ENCODE measurements around the gene VTI1A. TPM values are rescaled to one million over a fixed set of nuclear protein-coding genes. Genes with fewer than 3 reads are reported as not detected.

VTI1A gene
- total and polyA plus RNA-seq, 2 of the 8 experiments (the other 6 are each of a cell fraction or from before 2014, with no cell fraction given) = 6.0 to 20.0 TPM

GRCh38 chr10:112424651-112425050, 22.4 kb upstream of the VTI1A start:
- H3K18ac ChIP-seq (ENCODE audit: extremely low read depth, low read length) = no peak overlapping the region
- POLR2A ChIA-PET (ENCODE audit: partially characterized antibody) = no interaction called here
- peaks cover 0 to 5% (median 0%) of the 10 kb centered on the region in 4 experiments; a peak in 2 of 8 replicates for H3K36me3 ChIP-seq (ENCODE audit: control insufficient read depth in 2 of 4, insufficient read depth in 4 of 4, low read length in 3 of 4)
- DNase-seq (ENCODE audit: low read depth in 1 of 2, low spot score in 2 of 2) = no peak
- no peak overlapping the region for H3K27ac ChIP-seq (ENCODE audit: low read depth, low read length)
- H3K4me2 ChIP-seq (ENCODE audit: insufficient read depth in 1 of 2, low read depth in 2 of 2, low read length in 2 of 2) = no peak overlapping the region
- no peak overlapping the region for H2BK12ac ChIP-seq (ENCODE audit: low read depth, low read length)
- no peaks in the 10 kb centered on the region for H3K4me1 ChIP-seq (replicated peaks in 1 of 4; ENCODE audit: control insufficient read depth in 3 of 4, insufficient read depth in 4 of 4, low read length in 3 of 4)
- no peak overlapping the region for H2BK15ac ChIP-seq (ENCODE audit: low read length)
- no peak overlapping the region for H2BK120ac ChIP-seq (replicated peaks; ENCODE audit: low read depth, low read length)
- H3K14ac ChIP-seq (ENCODE audit: insufficient read length) = no peak overlapping the region
- H2AK5ac ChIP-seq (ENCODE audit: low read depth, low read length) = no peak overlapping the region
- no peaks in the 10 kb centered on the region for H3K79me1 ChIP-seq (ENCODE audit: low read depth, low read length)
- H2BK20ac ChIP-seq (ENCODE audit: low read length) = no peak overlapping the region
- H4K91ac ChIP-seq (replicated peaks; ENCODE audit: insufficient read length, low read length) = no peak overlapping the region
- FAIRE-seq = no peak
- H3K23ac ChIP-seq (ENCODE audit: insufficient read length) = no peak overlapping the region
- H3K56ac ChIP-seq (replicated peaks; ENCODE audit: insufficient read length, low read depth, low read length) = no peak overlapping the region
- no peak overlapping the region for H3K4me3 ChIP-seq (ENCODE audit: extremely low read depth in 1 of 4, insufficient read depth in 2 of 4, low read depth in 3 of 4, low read length in 4 of 4)
- H3K9me3 ChIP-seq (ENCODE audit: insufficient read depth in 2 of 2, low read depth in 1 of 2, low read length in 1 of 2) = no peaks in the 10 kb centered on the region
- CTCF ChIA-PET (ENCODE audit: partially characterized antibody) = interaction anchor here (1.0 to 3.8 kb wide), 5 partner anchors 10 to 116 kb away, joined by 3 to 21 read pairs (median 4); no protein-coding TSS in a partner anchor
- no peak overlapping the region for H4K8ac ChIP-seq (ENCODE audit: extremely low read depth, insufficient read depth, low read length)
- no peak overlapping the region for H2AFZ ChIP-seq (ENCODE audit: low read length)
- H4K5ac ChIP-seq (ENCODE audit: insufficient read length, low read depth, low read length) = no peak overlapping the region
- no peaks in the 10 kb centered on the region for H3K79me2 ChIP-seq (ENCODE audit: control insufficient read depth in 1 of 2, insufficient read depth in 2 of 2, low read length in 2 of 2)
- no peaks in the 10 kb centered on the region for H3K27me3 ChIP-seq (replicated peaks in 1 of 4; ENCODE audit: control insufficient read depth in 3 of 4, extremely low read depth in 1 of 4, insufficient read depth in 3 of 4, low read length in 3 of 4)
- H3K4ac ChIP-seq (replicated peaks; ENCODE audit: insufficient read length, low read depth, low read length) = no peak overlapping the region
- 84% methylated on average over 2 of the region's 2 CpGs; no CpG with 5 or more reads in 1 of the 2 experiments for WGBS, 2 experiments (ENCODE audit: extremely low coverage in 1 of 2, insufficient coverage in 1 of 2, insufficient read length in 1 of 2, insufficient replicate concordance in 2 of 2, low coverage in 1 of 2, low lambda C conversion rate in 2 of 2, missing lambda C conversion rate in 1 of 2)
- no peaks in the 10 kb centered on the region for H3K23me2 ChIP-seq (ENCODE audit: low read depth, low read length)
- H2BK5ac ChIP-seq (ENCODE audit: low read depth, low read length) = no peak overlapping the region
- no peak overlapping the region for H3K9ac ChIP-seq (replicated peaks in 1 of 4; ENCODE audit: extremely low read depth in 1 of 4, low read depth in 3 of 4, low read length in 3 of 4)
- H4K20me1 ChIP-seq (replicated peaks in 1 of 2; ENCODE audit: control insufficient read depth in 1 of 2, insufficient read depth in 2 of 2, low read length in 2 of 2) = no peaks in the 10 kb centered on the region
- TF ChIP-seq RFX5 (IDR thresholded peaks at IDR 0.05; ENCODE audit: borderline replicate concordance, low read depth, low read length) = no peak
- no peak for TF ChIP-seq ATF2 (IDR thresholded peaks at IDR 0.05; ENCODE audit: low read length)
- TF ChIP-seq GTF2F1 (IDR thresholded peaks at IDR 0.05; ENCODE audit: borderline replicate concordance, low read depth, low read length) = no peak
- TF ChIP-seq SIN3A (conservative IDR thresholded peaks at IDR 0.05 in 1 of 2, IDR thresholded peaks at IDR 0.05 in 1 of 2; ENCODE audit: low read depth in 1 of 2, low read length in 2 of 2) = no peak
- TF ChIP-seq KDM5A (IDR thresholded peaks at IDR 0.05; ENCODE audit: low read length) = no peak
- no peak for TF ChIP-seq RXRA (IDR thresholded peaks at IDR 0.05; ENCODE audit: insufficient read depth, low read depth, low read length)
- TF ChIP-seq SRF (IDR thresholded peaks at IDR 0.05; ENCODE audit: low read depth, low read length) = no peak
- no peak for TF ChIP-seq CTCF (IDR thresholded peaks at IDR 0.05; ENCODE audit: control extremely low read depth in 1 of 3, insufficient read depth in 1 of 3, low read depth in 1 of 3, low read length in 3 of 3)
- no peak for TF ChIP-seq CEBPB (IDR thresholded peaks at IDR 0.05; ENCODE audit: low read depth, low read length)
